Stimulated activated CD8-positive, alpha-beta memory T cell treated with anti-CD3 and anti-CD28 coated beads, Interleukin-12 subunit alpha, Interleukin-12 subunit beta, amount 100 ng/mL, for 24 hours (primary cell): ENCODE results near the gene RIPK1.
A peak's percentile ranks its signal among the peaks of the same experiment; 100 is the strongest.

Source experiments
- DNase-seq: peaks from one replicate; pipeline ENCODE4 v3.0.0-alpha.2; 2020; ENCODE audit errors: extremely low read depth

Gene RIPK1

DNA sequence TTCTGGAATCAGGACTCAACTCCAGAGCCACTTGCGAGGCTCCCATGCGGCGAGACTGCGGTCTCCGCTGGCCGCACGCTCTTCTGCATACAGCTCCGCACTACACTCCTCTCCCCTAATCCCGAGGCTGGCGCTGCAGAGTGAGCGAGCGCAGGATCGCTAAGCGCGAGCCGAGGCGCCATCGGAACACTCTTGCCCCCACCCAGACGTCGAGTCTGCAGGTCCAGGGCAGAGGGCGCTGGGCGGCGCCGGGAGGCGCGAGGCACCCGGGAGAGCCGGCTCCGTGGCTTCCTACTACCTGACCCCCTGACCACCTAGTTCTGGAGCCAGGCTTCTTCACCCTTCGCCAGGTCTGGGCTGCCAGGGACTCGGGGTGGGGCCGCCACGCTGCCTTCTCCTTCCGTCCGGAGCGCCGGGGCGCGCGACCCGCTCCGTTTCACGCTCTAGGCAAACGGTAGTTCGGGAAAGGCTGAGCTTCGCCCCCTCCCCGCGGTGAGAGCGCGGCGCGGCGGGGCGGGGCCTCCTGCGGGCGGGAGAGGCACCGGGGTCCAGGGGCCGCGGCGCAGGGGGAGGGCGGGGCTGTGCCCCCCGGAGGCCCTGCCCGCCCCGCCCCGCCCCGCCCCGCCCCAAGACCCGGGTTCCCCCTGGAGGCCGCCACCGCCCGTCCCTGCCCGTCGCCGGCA, 94.4 kb downstream of the RIPK1 start:
- peak; percentile 11 for DNase-seq

DNA sequence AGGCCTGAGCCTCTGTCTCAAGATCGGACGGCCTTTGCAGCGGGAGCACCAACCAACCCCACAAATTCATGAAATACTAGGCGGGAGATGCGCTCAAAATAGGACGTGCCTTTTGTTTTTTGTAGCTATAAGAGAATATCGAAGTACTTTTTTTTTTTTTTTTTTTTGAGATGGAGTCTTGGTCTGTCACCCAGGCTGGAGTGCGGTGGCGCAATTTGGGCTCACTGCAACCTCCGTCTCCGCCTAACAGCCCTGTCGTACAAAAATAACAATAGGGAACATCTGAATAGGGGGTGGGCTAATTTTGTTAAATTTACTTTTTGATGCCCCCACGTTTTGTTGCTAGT, 94.9 kb downstream of the RIPK1 start:
- no peak for DNase-seq

DNA sequence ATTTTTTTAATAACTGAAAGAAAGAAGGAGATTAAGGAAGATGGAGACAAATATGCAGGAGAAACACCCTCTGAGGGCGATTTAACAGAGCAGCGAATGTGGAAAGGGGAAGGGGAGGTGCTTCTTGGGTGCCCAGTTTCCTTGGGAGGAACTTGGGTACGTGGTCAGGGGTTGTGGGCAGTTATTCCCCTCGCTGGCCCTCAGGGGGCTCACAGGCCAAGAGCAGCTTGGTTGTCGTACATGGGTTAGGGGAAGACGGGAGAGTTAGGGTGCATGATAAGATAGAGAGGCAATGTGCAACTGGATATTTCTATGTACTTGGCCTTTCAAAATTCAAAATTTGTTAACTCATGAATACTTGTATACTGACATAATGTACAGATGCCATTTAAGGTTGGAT, 96.1 kb downstream of the RIPK1 start:
- DNase-seq: no peak
